Right lung (tissue), 5 donors: ENCODE measurements around the gene CERS6. TPM values are rescaled to one million over a fixed set of nuclear protein-coding genes. Genes with fewer than 3 reads are reported as not detected.
"Not testable (repeated sequence)": the region's sequence is repeated elsewhere in the genome, so short reads cannot be mapped to it uniquely, and the experiment has no call there.

Source experiments
- DNase-seq, 2 donors: peaks; one replicate each; pipeline ENCODE4 v3.0.0-alpha.2; 2013
- polyA plus RNA-seq, 5 donors: library from polyadenylated mRNA; unstranded; fragments of 120-200 nt; gene quantifications; one replicate each; pipeline versions ENCODE4 v1.2.1 to v1.2.3, GENCODE V29; 2013; ENCODE audit warnings: inconsistent platforms in 1 of 5, low replicate concordance in 1 of 5; ENCODE audit not compliant: insufficient read length in 5 of 5, insufficient read depth in 1 of 5

CERS6 gene
- polyA plus RNA-seq, 5 donors: 13.4 to 23.8 (median 22.7) TPM

DNA sequence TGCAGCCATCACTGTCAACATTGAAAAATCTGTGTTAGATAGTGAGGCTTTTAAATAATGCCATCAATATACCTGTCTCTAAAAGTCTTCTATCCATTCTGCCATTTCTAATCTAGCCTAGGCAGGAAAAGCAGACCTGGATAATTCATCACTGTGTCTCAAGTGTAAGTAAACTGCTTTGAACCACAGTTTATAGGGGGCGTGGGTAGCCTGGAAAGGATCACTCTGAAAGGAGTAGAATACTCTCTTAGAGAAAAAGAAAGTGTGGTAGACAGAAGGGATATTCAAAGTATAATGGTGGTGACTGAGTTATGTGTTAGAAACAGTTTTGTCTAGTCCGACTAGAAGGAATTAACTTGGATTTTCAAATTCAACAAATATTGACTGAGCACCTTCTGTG, 40.8 kb downstream of the CERS6 start:
- DNase-seq: no peak

DNA sequence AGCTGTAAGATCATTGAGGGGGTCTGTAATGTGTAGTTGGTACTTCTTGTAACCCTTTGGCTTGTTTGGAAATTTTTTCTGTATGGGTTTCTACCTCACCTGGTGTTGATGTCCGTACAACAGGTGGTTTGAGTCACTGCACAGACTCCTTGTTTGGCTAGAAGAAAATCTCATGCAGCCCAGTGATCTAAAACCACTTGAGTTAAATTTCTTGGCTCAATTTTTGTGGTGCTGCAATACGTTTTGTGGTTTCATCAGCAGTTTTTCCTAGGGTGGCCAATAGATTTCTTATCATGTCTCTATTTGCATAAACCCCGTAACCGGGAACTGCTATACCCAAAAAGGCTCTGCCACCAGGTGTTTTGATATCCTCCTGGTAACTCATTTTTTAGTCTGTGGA, 43.4 kb downstream of the CERS6 start:
- DNase-seq: no peak

DNA sequence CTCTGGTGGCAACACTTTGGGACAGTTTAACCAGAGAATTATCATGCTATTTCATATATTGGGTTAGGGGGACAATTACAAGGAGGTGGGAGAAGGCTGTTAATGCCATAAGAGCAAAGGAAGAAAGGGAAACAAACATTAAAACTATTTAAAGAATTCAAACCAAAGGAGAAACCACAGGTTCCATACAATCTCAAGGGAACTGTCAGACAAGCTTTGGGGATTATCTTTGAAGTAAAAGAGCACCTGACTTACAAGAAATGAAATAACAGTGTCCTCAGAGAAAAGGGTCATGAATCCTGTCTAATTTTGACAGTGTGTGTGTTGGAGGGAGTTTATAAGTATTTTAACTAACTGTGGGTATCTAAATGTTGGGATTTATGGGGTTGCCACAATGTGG, 44.4 kb downstream of the CERS6 start:
- DNase-seq: no peak

DNA sequence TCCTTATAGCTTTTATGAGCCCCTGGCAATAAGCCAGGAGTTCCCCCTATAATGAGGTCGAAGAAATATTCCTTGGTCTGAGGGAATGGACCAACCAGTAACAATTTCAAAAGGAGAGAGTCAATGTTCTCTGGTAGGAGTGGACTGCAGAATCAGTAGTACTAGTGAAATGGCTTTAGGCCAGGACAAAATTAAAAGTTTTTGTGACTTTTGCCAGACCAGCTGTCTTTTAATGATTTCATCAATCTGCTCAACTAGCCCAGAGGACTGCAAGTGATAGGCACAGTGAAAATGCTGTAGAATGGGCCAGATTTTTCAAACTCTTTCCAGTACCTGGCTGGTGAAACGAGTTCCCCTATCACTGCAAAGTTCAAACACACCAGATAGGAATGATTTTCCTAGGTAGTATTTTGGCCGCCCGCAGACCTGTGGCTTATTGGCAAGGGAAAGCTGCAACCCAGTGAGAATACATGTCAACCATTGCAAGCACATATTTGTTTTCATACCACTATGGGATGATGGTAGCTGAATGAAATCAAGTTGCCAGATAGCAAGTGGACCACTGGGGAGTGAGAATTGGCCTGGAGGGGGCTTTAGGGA, 45.5 kb downstream of the CERS6 start:
- DNase-seq: no peak

DNA sequence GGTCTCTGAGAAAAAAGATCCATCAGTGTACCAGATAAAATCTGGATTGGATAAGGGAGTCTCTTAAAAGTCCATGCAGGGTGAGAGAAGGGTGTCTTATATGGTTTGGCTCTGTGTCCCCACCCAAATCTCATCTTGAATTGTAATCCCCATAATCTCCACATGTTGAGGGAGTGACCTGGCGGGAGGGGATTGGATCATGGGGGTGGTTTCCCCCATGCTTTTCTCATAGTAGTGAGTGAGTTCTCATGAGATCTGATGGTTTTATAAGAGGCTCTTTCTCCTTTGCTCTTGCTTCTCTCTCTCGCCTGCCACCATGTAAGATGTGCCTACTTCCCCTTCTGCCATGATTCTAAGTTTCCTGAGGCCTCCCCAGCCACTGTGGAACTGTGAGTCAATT, 46.8 kb downstream of the CERS6 start:
- DNase-seq: not testable (repeated sequence)

DNA sequence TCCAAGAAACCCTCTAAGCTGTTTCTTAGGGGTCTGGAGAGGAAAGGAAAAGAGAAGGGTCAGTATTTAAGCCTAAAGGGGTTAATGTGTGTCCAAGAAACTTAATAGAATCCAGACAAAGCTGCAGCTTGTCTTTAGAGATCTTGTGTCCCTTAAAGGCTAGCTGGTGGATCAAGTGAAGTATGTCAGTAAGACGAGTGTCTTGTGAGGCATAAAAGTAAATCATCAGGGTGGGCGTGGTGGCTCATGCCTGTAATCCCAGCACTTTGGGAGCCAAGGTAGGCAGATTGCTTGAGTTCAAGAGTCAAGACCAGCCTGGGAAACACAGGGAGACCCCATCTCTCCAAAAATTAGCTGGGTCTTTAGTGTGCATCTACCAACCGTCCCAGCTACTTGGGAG, 47.8 kb downstream of the CERS6 start:
- DNase-seq: no peak

DNA sequence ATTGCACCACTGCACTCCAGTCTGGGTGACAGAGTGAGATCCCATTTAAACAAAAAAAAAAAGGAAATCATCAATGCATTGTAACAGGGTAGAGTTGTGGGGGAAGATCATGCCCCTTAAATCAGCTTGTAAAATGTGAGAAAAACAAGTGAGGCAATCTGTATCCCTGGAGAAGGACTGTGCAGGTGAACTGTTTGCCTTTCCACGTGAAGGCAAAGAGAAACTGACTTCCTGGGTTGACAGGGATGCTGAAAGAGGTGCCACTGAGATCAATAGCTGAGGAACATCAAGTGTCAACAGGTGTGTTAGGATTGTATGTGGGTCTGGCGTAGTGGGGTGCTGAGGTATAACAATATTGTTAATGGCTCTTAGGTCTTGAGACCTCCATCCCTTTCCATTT, 48.3 kb downstream of the CERS6 start:
- no peak for DNase-seq

DNA sequence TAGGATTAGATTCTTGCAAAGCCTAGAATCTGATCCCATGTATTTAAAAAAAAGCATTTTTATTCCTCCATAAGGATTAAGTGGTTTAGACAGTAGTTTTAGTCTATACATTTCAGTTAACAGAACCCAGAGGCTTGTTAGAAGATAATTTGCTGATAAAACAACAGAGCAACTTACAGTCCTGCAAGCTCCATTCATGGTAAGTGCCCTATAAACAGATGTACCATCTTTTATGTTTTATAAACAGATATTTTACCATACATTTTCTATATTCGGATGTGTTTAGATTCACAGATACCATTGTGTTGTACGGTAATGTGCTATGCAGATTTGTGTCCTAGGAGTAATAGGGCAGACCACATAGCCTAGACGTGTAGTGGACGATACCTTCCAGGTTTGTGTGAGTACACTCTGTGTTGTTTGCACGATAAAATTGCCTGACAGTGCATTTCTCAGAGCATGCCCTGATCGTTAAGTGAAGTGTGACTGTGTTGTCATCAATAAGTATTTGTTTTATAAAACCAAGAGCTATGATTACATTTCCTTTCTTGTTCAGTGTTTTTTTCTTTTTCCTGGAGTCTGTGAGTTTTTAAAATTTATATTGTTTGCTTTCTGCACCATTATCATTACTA, 54.2 kb downstream of the CERS6 start:
- DNase-seq: no peak

DNA sequence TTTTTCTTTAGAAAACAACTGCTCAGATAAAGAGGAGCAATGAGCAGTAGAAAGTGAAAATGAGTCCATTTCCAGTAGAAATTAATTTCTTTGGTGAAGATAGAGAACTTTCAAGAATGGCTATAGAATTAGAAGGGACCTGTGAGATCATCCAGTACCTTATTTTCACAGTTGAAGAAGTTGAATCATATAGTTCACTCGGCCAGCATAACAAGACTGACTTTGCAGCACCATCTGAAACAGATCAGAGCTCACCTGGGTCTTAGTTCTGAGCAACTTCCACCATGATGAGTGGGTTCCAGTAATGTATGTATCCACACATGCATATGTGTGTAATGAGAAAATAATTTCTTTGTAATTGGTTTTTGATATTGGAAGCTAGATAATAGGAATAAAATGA, 58.6 kb downstream of the CERS6 start:
- DNase-seq: no peak

DNA sequence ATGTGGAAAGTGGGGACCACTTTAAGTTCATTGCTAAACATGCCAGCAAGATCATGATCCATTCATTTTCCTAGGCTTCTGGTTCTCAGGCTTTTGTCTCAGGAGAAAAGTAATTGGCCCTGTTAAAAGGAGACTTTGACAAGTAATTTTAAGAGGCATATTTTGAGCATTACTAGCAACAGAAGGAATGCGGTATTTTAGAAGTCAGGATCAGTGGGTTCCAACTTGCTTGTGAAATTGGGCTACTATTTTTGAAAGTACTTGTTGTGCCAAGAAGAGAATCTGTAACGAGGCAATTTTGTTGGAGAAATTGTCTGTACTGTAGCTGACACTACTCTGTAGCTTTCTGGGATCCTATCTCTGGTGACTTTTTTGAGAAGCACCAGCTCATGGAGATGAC, 59.4 kb downstream of the CERS6 start:
- DNase-seq: no peak

DNA sequence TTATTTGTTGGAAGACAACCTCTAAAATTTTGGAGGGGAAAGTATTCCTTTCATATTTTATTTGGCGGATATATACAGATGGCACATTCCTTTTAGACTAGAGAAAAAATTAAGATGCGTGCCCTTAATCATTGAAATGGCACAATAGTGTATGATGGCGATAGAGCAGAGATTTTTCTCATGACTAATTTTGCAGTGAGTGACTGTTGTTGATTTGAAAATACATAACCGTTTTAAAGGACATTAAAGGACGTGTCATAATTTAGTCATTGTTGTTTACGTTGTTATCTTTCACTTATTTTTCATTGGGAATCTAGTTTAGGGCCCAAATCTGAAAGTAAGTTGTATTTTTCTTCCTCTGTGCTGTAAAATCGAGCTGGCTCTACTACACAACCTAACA, 61.7 kb downstream of the CERS6 start:
- no peak for DNase-seq

DNA sequence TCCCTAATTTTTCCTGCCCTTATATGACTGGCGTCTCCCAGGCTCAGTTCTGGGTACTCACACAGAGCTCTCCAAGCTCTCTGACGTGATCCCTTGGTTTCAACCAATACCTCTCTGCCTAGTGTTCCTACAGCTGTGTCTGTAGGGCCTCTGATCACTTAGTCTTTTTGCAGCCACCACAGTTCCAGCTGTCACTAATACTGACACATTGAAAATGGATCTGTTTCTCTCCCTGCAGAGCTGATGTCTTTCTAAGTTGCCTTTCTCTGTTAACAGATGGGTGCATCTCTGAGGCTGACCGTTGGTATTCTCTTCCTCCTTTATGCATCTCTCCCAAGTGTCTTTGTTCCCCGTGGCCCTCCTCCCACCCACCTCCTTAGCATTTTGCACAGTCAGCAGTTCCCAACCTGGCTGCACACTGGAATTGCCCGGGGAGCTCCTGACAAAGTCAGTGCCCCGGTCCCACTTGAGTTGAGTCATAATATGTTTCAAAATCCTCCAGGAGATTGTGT, 62.5 kb downstream of the CERS6 start:
- DNase-seq: no peak

DNA sequence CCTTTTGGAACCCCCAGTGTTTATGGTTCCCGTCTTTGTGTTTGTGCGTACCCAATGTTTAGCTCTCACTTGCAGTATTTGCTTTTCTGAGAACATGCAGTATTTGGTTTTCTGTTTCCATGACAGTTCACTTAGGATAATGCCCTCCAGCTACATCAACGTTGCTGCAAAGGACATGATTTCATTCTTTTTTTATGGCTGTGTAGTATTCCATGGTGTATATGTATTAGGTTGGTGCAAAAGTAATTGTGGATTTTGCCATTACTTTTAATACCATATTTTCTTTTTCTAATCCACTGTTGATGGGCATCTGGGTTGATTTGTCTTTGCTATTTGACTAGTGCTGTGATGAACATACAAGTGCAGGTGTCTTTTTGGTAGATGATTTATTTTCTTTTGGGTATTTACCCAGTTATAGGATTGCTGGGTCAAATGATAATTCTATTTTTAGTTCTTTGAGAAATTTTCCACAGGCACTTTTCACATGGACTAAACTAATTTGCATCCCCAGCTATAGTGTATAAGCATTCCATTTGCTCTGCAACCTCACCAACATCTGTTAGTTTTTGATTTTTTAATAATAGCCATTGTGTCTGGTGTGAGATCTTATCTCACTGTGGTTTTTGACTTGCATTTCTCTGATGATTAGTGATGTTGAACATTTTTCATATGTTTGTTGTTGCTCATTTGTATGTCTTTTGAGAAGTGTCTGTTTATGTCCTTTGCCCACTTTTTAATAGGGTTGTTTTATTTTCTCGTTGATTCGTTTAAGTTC, 63.6 kb downstream of the CERS6 start:
- no peak for DNase-seq

DNA sequence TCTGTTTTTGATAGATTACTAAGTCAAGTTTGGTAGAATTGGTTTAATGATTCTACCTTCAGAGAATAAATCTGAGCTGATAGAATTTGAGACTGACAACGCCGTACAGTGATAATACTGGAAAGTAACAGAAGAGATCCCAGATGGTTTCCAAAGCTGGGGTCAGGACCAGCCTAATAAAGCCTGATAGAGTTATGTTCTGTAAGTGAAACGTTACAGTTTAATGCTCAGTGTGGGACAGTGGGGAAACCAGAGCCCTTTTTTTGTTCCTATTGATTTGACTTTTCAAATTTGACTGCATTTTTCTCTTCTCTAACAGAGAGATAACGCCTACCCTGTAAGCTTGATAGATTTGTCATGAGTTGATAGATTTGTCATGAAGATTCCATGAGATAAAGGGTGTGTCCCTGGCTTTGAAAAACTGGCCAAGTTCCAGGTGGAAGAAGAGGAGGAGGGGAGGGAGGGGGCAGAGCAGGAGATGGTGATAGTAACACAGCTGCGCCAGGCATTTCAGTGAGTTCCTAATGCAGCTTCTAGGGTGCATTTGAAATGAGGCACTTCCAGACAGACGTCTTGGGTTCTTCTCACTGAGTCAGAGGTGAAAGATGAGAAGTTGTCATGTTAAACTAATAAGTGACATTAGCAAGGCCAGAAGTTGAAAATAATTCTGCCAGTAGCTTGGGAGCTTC, 65.1 kb downstream of the CERS6 start:
- DNase-seq: peak in 1 of 2 donors; percentile 8

DNA sequence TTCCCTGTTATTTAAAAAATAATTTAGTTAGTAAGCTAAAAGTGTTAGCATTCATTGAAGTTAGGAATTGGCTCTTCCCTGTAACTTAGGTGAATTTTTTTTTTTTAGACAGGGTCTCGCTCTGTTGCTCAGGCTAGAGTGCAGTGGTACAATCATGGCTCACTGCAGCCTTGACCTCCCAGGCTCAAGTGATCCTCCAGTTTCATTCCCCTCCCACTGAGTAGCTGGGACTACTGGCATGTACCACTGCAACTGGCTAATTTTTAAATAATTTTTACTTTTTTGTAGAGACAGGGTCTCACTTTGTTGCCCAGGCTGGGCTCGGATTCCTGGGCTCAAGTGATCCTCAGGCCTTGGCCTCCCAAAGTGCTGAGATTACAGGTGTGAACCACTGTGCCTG, 66.4 kb downstream of the CERS6 start:
- DNase-seq: no peak

DNA sequence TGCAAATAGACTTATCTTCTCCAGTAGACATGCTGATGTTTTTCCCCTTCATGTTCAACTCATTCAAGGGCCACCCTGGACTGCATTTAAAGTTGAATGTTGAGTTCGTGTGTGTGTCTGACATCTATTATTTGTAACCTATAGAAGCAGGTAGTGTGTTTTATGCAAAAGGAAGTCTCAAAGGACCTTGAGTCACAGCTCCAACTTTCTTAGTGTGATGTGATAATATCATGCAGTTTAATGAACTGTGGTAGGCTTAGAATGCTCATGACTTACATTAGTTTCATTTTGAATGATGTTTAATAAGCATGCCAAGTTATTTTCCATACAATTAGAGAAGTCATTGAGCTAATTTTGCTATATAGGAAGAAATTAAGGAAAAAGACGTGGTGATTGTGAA, 67.9 kb downstream of the CERS6 start:
- no peak for DNase-seq

DNA sequence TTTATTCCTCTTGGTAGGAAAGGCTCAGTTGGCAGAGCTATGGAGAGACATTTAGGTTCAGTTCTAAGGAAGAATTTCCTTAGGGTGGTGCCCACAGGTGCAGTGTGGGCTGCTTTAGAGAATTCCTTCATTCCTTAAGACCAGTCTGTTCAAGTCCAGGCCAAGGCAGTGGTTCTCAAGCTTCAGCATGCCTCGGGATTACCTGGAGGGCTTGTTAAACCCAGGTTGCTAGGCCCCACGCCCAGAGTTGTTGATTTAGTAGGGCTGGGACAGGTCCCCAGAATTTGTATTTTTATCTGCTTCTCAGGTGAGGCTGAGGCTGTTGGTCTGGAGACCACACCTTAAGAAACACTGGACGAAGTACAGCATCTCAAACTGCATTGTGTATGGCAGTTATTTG, 68.9 kb downstream of the CERS6 start:
- no peak for DNase-seq

DNA sequence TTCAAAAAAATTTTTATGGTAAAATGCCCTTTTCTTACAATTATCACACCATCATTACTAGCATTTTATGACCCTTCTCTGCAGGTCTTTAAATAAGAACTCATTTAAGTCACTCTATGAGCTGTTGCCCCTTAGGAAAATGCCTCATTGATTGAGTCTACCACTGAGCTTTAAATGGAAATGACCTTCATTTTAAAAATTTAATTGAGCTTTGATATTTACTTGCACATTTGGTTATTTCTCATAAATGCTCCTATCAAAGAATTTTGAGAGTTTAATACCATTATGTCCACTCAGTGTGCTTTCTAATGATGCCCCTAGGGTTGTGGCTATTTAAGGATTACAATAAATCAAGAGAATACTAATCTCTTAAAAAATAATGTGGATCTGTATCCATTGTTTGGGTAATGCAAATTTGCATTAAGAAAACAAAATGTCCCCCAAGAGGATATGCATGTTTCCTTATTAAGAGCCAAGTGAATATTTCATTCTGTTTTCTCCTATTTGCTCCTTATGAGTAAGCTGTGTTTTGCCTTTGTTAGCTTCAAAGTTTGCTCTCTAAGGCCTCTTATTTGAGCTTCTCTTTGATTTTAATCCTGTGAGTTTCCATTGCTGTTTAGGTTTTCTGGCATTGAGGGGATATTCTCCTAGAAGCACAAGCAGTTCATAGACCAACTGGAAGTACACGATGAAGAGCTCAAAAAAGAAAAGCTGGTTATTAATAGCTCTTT, 69.8 kb downstream of the CERS6 start:
- DNase-seq: no peak

DNA sequence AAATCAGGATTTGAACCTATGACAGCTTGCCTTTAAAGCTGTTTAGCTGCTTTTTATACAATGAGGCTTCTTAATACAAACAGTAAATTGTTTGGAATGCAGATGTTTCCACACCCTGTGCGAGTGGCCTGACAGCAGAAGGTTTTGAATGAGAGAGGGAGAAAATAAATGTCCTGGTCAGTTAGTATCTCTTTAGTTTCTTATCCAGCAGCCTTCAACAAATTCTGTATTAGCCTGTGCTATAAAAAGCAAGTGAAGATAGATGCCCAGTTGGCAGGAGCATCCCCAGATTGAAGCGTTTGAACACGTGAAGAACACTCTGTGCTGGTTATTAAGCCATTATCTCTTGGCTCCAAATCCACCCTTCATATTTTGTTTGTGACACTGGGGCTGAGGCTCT, 70.6 kb downstream of the CERS6 start:
- DNase-seq: no peak

DNA sequence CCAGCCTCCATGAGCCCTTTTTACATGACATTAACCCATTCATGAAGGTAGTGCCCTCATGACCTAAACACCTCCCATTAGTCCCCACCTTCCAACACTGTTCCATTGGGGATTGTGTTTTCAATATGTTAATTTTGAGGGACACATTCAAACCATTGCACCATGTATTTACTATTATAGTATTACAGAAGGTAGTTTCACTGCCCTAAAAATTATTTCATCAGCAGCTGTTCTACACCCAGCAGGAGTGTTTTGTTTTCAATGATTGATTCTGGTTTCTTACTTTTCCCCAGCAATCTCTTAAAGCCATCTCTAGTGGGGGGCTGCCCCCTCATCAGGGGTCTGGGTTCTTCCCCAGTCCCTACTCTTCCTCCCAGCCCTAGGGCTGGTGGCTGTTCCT, 71.9 kb downstream of the CERS6 start:
- no peak for DNase-seq

DNA sequence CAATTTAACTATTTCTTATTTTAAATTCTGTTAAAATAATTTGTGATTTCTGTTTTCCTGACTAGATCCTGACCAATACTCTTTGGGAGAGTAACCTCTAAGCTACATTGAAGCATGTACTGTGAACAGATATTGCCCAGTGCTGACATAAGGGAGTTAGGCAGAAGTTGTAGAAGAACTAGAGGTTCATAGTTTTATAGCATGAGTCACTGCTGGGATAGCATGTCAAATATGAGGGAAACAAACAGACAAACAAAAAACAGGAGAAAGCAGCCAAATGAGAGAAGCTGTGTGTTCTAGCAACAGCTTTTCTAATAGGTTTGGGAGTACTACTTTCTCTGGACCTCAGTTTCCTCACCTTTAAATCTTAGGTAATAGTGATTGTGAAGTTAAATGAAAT, 72.4 kb downstream of the CERS6 start:
- DNase-seq: no peak
